ENCODE results near the gene POLL.

Gene POLL

DNA sequence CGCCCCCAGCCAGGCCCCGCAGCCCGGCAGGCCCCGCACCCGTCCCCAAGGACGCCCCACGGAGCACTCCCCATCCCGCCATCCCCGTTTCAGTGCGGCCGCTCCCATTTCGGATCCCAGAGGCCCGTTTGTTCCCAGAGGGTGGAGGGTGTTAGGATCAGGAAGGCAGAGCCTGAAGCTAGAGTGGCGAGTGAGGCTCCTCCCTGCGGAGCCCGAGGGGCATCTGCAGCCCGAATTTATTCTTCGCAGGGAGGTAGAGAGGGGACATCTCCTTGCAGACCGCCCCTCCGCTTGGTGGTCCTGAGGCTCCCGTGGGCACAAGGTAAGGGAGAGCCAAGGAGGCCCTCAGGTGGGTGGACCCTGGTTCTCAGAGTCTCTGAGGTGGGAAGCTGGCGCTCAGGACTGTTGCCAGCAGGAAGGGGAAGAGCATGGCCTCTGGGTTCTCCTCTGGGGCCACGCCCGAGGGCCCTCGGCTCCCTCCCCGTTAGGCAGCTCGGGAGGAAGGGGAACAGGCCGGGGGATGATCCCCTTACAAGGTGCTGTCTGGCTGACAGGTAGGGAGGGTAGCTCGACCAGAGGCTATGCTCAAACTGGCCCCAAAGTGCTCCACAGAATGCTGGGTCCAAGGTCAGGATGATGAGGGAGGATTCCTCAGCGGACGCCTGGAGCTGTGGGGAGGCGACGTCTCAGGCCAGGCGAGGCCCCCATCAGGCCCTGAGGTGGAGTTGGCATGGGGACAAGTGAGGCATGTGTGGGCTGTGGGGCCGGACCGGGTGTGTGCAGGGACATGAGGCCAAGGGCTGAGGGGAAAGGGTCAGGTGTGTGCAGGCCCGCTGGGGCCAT is 17.4 kb downstream of the POLL start:
- no peak overlapping the region for H2BK15ac ChIP-seq (ENCODE audit: low read depth, poor library complexity, severe bottlenecking)
- H3K18ac ChIP-seq (ENCODE audit: low read depth in 1 of 2, low read length in 2 of 2): peak overlapping the region in 1 of 2 experiments; percentile 40
- H3K9me3 ChIP-seq (ENCODE audit: control insufficient read depth, low read length): peaks cover 6% of the 10 kb centered on the region
- H3K27me3 ChIP-seq (ENCODE audit: control insufficient read depth in 1 of 2, insufficient read depth in 1 of 2, low read length in 2 of 2): peaks cover 44 to 52% of the 10 kb centered on the region in 2 experiments
- H2AFZ ChIP-seq (ENCODE audit: low read depth, low read length): peak overlapping the region; percentile 79
- peaks cover 25% of the 10 kb centered on the region for H3K4me1 ChIP-seq (ENCODE audit: control insufficient read depth, insufficient read depth, low read depth, low read length)
- peak overlapping the region; percentile 86 for H3K9ac ChIP-seq (ENCODE audit: low read length)
- 22% methylated on average over 33 of the region's 37 CpGs for WGBS
- no peaks in the 10 kb centered on the region for H3K79me1 ChIP-seq (replicated peaks; ENCODE audit: low read length, poor library complexity, severe bottlenecking)
- peak overlapping the region; percentile 9 for H4K8ac ChIP-seq (ENCODE audit: low read length)
- H2BK5ac ChIP-seq (ENCODE audit: low read depth, low read length, poor library complexity, severe bottlenecking): no peak overlapping the region
- no peak overlapping the region for H3K27ac ChIP-seq (ENCODE audit: low read length, poor library complexity, severe bottlenecking)
- H2BK12ac ChIP-seq (ENCODE audit: low read length in 2 of 2): no peak overlapping the region
- no peak overlapping the region for H2BK120ac ChIP-seq (ENCODE audit: low read depth, low read length)
- H3K4me3 ChIP-seq (ENCODE audit: insufficient read depth in 1 of 2, low read depth in 1 of 2, low read length in 2 of 2): peak overlapping the region; percentile 53 to 76
- peak overlapping the region in 1 of 2 experiments; percentile 55 for H3K14ac ChIP-seq (ENCODE audit: low read length in 2 of 2)
- DNase-seq: no peak
- H3K4me2 ChIP-seq (ENCODE audit: low read length, poor library complexity, severe bottlenecking): peak overlapping the region; percentile 88
- H3K23ac ChIP-seq (ENCODE audit: low read length in 2 of 2): peak overlapping the region in 1 of 2 experiments; percentile 46
- peak overlapping the region; percentile 75 for H4K91ac ChIP-seq (ENCODE audit: low read length)
- H2AK5ac ChIP-seq (ENCODE audit: low read length, severe bottlenecking): no peak overlapping the region
- H3K4ac ChIP-seq (ENCODE audit: low read depth in 1 of 2, low read length in 2 of 2): peak overlapping the region; percentile 13 to 46
- no peaks in the 10 kb centered on the region for H3K36me3 ChIP-seq (ENCODE audit: control insufficient read depth in 1 of 2, insufficient read depth in 2 of 2, low read depth in 1 of 2, low read length in 2 of 2)

- H3K4me2 ChIP-seq (ENCODE audit: low read length, poor library complexity, severe bottlenecking): peak overlapping the region; percentile 88
- peak overlapping the region; percentile 81 for H4K8ac ChIP-seq (ENCODE audit: low read length)
- peaks cover 25% of the 10 kb centered on the region for H3K4me1 ChIP-seq (ENCODE audit: control insufficient read depth, insufficient read depth, low read depth, low read length)
- H3K4ac ChIP-seq (ENCODE audit: low read depth in 1 of 2, low read length in 2 of 2): peak overlapping the region; percentile 35 to 69
- peaks cover 52 to 60% of the 10 kb centered on the region in 2 experiments for H3K27me3 ChIP-seq (ENCODE audit: control insufficient read depth in 1 of 2, insufficient read depth in 1 of 2, low read length in 2 of 2)
- H2BK12ac ChIP-seq (ENCODE audit: low read length in 2 of 2): peak overlapping the region in 1 of 2 experiments; percentile 73
- H3K18ac ChIP-seq (ENCODE audit: low read depth in 1 of 2, low read length in 2 of 2): peak overlapping the region; percentile 80 to 89
- peak overlapping the region; percentile 64 to 76 for H3K4me3 ChIP-seq (ENCODE audit: insufficient read depth in 1 of 2, low read depth in 1 of 2, low read length in 2 of 2)
- peak overlapping the region in 1 of 2 experiments; percentile 31 for H3K14ac ChIP-seq (ENCODE audit: low read length in 2 of 2)
- no peaks in the 10 kb centered on the region for H3K36me3 ChIP-seq (ENCODE audit: control insufficient read depth in 1 of 2, insufficient read depth in 2 of 2, low read depth in 1 of 2, low read length in 2 of 2)
- peaks cover 6% of the 10 kb centered on the region for H3K9me3 ChIP-seq (ENCODE audit: control insufficient read depth, low read length)
- 0% methylated on average over 32 of the region's 56 CpGs for WGBS
- no peak overlapping the region for H2AK5ac ChIP-seq (ENCODE audit: low read length, severe bottlenecking)
- H4K91ac ChIP-seq (ENCODE audit: low read length): peak overlapping the region; percentile 70
- H3K9ac ChIP-seq (ENCODE audit: low read length): peak overlapping the region; percentile 86
- peak; percentile 66 for DNase-seq
- no peak overlapping the region for H3K27ac ChIP-seq (ENCODE audit: low read length, poor library complexity, severe bottlenecking)
- peak overlapping the region; percentile 77 for H2BK120ac ChIP-seq (ENCODE audit: low read depth, low read length)
- H3K79me1 ChIP-seq (replicated peaks; ENCODE audit: low read length, poor library complexity, severe bottlenecking): no peaks in the 10 kb centered on the region
- H2BK5ac ChIP-seq (ENCODE audit: low read depth, low read length, poor library complexity, severe bottlenecking): no peak overlapping the region
- H2BK15ac ChIP-seq (ENCODE audit: low read depth, poor library complexity, severe bottlenecking): no peak overlapping the region
- H3K23ac ChIP-seq (ENCODE audit: low read length in 2 of 2): no peak overlapping the region
- H2AFZ ChIP-seq (ENCODE audit: low read depth, low read length): peak overlapping the region; percentile 73
Measured at GRCh38 chr10:101569622-101570427, 18.2 kb downstream of the POLL start.

GRCh38 chr10:101569323-101569621 is 18.8 kb downstream of the POLL start:
- no peak for DNase-seq

More at GRCh38 chr10:101569323-101569621, 18.8 kb downstream of the POLL start:
- Histone ChIP-seq H3K23ac (ENCODE audit: low read length in 2 of 2) (no peak overlapping the region), H2BK12ac (ENCODE audit: low read length in 2 of 2) (no peak overlapping the region), H2AK5ac (ENCODE audit: low read length, severe bottlenecking) (no peak overlapping the region), H3K4me2 (ENCODE audit: low read length, poor library complexity, severe bottlenecking) (no peak overlapping the region), H2BK120ac (ENCODE audit: low read depth, low read length) (no peak overlapping the region), H3K9ac (ENCODE audit: low read length) (no peak overlapping the region), H3K4me3 (ENCODE audit: insufficient read depth in 1 of 2, low read depth in 1 of 2, low read length in 2 of 2) (no peak overlapping the region), H4K91ac (ENCODE audit: low read length) (no peak overlapping the region), H4K8ac (ENCODE audit: low read length) (no peak overlapping the region), H3K36me3 (ENCODE audit: control insufficient read depth in 1 of 2, insufficient read depth in 2 of 2, low read depth in 1 of 2, low read length in 2 of 2) (no peaks in the 10 kb centered on the region), H2AFZ (ENCODE audit: low read depth, low read length) (no peak overlapping the region), H2BK5ac (ENCODE audit: low read depth, low read length, poor library complexity, severe bottlenecking) (no peak overlapping the region), H3K14ac (ENCODE audit: low read length in 2 of 2) (no peak overlapping the region), H3K9me3 (ENCODE audit: control insufficient read depth, low read length) (peaks cover 6% of the 10 kb centered on the region), H3K18ac (ENCODE audit: low read depth in 1 of 2, low read length in 2 of 2) (no peak overlapping the region), H3K27me3 (ENCODE audit: control insufficient read depth in 1 of 2, insufficient read depth in 1 of 2, low read length in 2 of 2) (peaks cover 58 to 64% of the 10 kb centered on the region in 2 experiments), H3K79me1 (replicated peaks; ENCODE audit: low read length, poor library complexity, severe bottlenecking) (no peaks in the 10 kb centered on the region), H3K4ac (ENCODE audit: low read depth in 1 of 2, low read length in 2 of 2) (no peak overlapping the region), H2BK15ac (ENCODE audit: low read depth, poor library complexity, severe bottlenecking) (no peak overlapping the region), H3K4me1 (ENCODE audit: control insufficient read depth, insufficient read depth, low read depth, low read length) (peaks cover 28% of the 10 kb centered on the region), H3K27ac (ENCODE audit: low read length, poor library complexity, severe bottlenecking) (no peak overlapping the region)
- 4% methylated on average over 11 of the region's 11 CpGs for WGBS

Data from mesenchymal stem cell (in vitro differentiated cells and primary cell).